Measurements from ENCODE around the gene RRM2.
"Not testable (repeated sequence)": the region's sequence is repeated elsewhere in the genome, so short reads cannot be mapped to it uniquely, and the experiment has no call there.

RRM2 gene

DNA sequence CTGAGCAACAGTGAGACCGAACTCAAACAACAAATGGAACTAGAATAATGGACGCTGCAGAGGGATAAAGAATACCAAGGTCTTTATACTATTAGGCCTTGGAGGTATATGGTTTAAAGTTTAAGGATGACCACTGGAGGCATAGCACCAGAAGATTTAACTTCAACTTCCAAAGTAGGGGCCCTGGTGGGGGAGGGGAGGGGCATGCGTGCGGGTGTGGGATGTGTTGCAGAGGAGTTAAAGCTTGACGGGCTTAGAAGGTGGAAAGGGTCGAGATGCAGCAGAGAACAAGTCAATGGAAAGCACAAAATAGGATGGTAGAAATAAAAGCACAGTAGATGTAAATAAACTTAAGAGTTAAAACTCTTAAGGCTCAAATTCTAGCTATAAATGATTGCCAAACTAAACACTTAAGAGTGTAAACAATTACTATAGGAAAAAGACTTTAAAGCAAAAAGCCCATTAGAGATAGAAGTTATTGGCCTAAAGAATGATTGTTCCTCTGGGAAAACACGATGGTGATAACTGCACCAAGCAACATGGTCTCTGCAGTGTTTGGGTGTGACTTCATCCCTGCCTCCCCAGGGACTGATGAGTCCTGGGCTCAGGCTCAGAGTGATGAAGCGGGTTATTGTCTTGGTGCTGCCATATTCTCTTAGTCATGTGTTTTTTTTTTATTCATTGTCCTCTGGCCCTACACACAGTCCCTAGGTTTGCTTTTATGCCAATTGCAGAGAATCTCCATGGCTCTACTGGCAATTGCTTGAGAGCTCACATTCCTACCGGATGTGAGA, 13.0 kb downstream of the RRM2 start:
- DNase-seq = no peak

DNA sequence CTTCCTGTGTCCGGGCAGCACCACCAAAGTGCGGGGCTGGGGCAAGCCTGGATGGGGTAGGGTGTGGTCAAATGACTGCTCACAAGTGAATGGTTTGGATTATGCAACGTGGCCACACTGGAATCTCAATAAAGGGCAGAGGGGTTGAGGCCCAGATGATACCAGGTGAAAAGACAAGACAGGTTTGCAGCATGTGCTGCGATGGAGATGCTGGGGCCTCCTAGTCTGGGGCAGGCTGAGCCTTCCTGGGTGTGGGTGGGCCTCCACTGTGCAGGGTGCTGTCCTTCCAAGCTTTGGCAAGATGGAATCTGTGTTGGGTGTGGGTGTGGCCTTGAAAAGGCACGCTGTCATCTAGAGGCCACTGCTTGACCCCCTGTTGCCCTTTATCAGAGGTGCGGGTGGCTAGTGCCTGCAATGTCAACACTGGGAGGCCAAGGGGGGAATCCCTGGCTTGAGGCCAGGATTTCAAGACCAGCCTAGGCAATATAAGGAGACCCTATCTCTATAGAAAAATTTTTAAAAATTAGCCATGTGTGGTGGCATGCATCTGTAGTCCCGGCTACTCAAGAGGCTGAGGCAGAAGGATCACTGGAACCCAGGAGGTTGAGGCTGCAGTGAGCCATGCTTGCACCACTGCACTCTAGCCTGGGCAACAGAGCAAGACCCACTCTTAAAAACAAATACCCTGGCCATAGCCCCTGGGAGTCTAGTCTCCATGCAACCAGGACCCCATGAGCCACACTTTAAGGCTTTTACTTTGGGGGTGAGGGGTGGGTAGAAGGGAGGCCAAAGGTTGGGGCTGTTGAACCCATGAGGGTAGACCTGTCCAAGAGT, 13.8 kb downstream of the RRM2 start:
- DNase-seq = no peak

DNA sequence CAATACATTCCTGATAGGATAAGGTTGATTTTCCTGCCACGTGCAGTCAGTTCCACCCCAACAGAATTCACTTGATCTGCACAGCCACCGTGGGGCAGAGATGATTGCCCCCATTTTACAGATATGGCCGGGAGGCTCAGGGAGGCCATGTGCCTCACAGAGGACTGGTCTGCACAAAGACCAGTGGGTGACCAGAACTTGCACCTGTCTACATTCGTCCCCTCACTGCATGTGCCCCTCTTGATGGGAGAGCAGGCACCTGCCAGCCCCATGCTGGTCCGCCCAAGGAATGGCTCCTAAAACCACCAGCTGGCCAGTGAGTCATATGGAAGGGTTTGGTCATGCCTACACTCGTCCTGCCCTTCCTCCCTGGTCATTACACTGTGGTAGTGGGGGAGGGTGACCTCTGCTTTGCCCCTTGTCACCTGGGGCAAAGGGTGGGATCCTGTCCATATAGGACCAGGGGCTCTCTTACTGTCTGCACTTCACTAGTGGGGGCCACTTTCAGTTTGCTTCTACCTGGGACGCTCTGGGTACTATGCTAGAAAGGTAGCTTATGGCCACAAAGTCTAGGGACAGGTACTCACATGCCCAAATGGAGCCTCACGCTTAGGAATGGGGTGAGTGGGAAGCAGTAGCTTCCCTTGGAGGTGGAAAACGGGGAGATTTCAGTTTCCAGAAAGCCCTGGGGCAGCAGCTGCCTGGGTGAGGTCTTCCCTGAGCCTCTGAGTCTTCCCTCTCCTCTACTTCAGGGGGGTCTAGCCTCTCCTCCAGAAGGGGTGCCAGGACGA, 14.7 kb downstream of the RRM2 start:
- no peak for DNase-seq

DNA sequence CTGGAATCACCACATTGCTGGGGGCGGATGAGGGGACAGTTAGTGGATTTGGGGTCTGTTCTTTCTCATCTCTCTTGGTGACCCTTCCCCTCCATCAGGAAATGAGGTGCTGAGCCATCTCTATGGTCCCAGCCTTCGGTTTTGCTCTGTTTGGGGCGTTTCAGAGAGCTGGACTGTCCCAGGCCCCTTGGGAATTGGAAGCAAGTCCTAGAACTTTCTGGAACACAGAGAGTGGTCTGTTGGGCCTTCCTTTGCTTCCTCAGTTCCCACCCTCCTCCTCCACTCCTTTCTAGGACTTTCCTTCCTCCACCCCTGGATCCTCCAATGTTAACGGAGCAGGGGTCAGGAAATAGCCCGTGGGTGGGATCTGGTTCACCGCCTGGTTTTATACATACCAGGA, 17.0 kb downstream of the RRM2 start:
- DNase-seq = no peak

DNA sequence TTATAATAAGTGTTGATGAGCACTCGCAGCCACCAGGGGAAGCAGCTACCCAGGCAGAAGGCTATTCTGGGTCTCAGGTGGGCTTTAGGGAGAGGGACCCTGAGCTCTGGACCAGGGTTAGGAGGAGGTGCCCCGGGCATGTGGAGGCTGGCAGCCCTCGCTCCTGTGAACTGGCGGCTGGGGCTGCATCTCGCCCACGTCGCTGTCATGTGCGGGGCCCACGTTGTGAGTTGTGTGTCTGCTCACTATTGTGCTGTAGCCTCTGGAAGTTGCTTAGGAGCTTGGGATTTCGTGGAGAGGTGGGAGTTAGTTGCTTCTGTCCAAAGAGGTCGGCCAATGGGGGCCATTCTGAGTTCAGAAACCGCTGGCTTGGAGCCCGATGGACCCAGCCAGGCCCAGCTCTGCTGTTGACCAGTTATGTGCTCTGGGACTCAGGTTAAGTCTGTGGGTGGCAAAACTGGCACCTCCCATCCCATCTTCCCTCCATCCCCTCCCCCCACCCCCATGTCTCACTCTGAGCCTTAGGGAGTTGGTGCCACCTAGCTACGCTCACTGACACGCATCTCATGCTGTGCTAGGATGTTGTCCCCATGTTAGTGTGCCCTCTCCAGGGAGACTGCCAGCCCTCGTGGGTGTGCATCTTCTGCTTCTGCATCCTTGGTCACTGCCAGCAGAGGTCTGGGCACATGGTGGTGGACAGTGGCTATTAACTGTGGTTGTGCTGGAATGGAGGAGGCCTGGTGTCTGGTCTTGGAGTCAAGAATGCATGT, 18.5 kb downstream of the RRM2 start:
- no peak for DNase-seq

DNA sequence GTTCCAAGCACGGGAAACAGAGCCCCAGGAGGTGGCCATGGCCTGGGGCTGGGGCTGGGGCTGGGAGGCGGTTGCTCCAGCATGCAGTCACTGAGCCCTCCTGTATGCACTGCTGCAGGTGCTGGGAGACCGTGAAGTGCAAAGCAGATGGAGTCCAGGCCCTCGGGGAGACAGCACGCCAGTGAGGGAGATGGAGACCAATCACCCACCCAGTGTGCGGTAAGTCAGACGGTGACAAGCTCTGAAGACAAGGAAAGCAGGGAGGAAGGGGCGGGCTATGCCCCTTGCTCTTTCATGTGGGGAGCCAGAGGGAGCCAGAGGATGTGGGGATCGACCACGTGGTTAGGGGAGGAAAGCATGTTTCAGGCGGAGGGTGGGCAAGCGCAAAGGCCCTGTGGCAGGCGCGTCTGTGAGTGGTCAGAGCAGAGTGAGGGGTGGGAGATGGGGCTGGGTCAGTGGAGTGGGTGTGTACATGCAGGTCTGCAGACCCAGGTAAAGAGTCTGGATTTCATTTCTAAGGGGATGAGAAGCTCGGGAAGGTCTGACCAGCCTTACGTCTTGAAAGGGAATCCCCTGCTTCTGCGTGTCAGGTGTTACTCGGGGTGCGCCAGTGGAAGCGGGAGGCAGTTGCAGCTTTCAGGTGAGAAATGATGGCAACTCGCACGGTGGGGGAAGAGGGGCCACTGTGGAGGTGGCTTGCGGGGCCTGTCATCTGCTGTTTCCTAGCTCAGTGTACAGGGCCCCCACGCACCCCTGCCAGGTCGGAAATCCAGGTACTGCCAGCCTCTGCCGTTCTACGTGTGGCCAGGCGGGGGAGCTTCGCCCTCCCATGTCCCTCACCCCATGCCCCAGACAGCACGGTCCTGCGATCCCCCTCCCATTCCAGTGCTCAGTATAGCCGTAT, 19.4 kb downstream of the RRM2 start:
- peak; percentile 51 for DNase-seq

DNA sequence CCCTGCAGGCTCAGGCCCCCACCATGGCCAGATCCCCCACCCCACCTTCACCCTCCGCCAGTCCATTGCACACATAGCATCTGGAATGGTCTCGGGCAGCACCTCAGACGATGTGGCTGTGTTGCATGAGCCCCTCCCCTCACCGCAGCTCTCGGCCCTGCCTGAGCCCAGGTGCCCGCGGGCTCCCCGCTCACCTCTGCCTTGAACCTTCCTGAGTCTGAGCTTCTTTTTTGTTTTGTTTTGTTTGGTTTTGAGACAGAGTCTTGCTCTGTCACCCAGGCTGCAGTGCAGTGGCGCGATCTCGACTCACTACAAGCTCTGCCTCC, 20.1 kb downstream of the RRM2 start:
- DNase-seq = no peak

DNA sequence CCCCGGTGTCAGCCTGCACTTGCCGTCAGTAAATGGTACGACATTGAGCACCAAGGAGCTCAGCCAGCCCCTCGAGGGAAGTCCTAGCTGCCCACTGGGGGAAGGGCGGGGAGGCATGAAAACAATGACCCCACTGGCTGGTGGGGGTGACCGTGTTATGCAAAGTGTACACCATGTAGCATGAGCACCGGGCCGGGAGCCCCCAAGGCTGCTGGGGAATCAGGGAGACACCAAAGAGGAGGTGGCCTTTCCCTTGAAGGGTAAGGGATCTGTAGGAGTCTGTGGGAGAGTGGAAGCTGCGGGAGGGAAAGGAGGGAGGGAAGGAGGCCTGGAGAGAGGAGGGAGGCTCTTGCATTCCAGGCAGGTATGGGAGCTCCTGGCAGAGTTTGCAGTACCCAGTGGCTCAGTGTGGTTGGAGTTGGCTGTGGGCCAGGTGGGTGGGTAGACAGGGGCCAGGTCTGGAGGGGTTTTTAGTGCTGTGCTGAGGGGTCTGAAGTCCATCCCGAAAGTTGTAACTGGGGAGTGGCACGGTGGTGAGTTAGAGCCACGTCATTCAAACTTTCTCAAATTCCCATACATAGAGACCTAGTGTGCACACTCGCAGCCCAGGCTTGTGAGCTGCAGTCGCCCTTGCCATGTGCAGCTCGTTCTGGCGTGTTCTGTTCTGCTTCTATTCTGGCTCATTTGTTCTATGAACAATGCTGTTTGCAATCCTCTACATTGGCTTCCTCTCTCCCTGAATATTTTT, 22.4 kb downstream of the RRM2 start:
- DNase-seq = no peak

DNA sequence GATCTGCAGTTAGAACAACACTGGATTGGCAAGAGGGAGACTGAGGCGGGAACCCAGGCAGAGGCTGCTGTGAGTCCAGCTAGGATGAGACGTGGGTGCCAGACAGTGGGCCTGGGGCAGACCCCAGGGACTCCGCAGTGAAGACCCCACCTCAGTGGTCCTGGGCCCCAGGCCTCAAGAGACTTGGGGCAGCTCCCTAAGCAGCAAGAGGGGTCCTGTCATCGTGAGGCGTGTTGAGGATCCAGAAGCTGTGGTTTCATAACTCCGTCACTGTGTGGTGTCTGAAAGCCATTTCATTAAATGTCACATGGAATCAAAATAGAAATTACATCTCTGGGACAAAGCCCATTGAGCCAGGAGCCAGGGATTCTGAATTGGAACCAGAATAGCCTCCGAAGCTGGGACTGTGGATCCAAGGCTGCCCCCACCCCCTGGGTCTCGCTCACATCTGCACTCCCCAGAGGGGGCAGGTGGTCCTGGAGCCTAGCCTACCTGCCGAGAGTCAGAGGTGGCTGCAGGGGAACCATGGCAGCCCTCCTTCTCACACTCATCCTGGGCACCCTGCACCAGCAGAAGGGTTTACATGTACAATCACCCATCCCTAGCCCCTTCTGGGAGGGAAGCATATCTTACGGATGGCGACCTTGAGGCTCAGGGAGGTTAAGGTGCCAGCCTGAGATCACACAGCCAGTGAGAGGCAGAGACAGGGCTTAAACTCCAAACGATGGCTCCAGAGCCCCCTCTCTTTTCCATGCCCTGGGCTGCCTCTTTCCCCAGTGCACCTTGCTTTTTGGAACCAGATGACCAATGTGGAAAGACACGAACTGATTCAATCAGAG, 23.2 kb downstream of the RRM2 start:
- no peak for DNase-seq

DNA sequence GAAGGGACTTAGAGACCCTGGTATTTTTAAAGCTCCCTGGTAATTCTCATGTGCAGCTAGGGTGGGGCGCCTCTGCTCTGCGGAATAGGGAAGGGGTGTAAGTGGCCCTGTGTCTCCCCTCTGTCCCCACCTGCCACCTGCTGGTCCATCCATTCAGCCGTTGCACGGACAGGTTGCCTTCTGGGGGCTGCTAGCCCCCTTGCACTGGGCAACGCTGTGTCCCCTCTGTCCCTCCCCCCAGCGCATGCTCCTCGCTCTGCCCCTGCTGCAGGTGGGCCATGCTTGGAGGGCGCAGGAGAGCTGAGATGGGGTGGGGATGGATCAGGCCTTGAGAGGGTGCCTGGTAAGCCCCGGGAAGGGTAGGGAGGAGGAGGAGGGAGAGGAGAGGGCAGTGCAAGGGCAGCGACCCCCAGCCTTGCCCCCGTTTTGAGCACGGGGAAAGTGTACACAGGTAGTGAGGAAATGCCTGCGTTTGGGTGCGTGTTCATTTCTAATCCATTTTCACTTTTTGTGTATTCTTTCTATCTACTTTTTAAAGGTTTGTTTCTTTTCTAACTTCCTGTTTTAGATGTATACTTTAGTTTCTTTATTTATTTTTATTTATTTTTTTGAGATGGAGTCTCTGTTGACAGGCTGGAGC, 23.9 kb downstream of the RRM2 start:
- DNase-seq = no peak

DNA sequence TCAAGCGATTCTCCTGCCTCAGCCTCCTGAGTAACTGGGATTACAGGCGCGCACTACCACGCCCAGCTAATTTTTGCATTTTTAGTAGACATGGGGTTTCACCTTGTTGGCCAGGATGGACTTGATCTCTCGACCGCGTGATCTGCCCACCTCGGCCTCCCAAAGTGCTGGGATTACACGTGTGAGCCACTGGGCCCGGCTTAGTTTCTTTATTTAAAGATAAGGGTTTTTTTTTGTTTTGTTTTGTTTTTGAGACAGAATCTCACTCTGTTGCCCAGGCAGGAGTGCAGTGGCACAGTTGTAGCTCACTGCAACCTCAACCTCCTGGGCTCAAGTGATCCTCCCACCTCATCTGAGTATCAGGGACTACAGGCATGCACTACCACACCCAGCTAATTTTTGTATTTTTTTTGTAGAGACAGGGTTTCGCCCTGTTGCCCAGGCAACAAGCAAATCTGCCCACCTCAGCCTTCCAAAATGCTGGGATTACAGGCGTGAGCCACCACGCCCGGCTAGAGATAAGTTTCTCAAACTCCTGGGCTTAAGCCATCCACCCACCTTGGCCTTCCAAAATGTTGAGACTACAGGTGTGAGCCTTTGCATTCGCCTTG, 24.6 kb downstream of the RRM2 start:
- DNase-seq = not testable (repeated sequence)

DNA sequence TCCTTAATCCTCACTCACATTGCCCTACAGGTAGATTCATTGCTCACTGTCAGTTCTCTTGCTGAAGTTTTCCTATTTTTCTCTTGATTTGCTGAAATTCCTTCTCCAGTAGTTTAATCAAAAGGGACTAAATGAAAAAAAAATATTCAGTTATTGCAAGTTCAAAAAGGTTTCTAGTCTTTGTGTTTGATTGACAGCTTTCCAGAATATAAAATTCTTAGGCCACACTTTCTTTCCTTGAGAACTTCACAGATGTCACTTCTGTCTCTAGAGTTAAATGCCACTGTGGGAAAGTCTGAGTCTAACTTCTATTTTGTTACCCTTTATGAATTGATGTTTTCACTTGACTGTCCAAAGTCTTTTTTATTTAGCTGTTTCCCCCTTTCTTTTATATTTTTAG, 25.7 kb downstream of the RRM2 start:
- no peak for DNase-seq

DNA sequence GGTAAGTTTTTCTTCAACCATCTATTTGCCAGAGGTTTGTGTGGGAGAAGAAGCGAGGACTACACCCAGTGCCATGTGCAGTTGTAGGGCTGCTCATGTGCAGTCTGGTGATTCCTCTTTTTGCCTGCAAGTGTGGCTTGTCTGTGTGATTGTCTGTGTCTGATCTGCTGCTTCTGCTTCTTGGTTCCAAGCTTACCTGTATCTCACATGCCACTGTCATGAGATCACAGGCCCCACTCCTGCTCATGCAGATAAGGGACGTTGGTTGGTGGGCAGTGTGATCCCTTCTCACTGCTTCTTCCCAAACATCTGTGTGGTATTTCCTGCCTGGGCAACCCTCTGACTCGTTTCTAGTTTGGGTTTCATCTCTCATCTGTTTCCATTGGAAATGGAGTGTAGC, 27.1 kb downstream of the RRM2 start:
- no peak for DNase-seq

DNA sequence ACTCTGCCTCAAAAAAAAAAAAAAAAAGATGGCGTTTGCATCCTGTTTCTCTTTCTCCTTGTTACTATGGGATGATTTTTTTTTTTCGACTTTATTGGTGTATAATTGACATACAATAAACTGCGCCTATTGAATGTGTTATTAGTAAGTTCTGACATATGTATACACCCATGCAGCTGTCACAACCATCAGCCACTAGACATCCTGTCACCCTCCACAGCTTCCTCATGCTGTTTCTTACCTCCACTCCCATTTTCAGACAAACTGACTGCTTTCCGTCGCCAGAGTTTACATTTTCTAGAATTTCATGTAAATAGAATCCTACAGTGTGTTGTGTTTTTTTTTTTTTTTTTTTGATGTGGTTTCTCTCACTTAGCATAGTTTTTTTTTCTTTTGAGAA, 27.9 kb downstream of the RRM2 start:
- no peak for DNase-seq

DNA sequence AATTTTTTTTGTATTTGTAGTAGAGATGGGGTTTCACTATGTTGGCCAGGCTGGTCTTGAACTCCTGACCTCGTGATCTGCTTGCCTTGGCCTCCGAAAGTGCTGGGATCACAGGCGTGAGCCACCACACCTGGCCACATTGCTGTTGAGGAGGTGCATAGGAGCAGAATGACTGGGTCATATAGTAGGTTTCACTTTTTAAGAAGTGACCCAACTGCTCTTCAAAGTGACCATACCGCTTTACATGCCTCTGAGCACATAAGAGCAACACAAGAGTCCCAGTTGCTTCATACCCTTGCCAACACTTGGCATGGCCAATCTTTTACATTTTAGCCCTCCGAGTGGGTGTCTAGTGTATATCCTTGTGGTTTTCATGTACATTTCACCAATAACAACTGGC, 28.9 kb downstream of the RRM2 start:
- DNase-seq = no peak

DNA sequence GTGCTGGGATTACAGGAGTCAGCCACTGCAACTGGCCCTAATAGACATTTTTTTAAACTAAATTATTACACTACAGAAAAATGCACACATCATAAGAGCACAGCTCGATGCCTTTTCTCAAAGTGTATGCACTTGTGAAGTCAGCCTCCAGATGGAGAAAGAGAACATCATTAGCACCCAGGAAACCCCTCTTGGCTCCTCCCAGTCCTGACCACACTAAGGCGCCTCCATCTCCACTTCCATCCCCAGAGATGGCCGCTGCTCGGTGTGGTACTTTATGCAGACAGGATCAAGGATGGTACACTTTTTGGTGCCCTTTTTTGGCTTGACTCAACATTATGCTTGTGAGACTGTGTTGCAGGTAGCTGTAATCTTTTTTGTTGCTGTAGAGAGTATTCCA, 34.8 kb downstream of the RRM2 start:
- DNase-seq = no peak

DNA sequence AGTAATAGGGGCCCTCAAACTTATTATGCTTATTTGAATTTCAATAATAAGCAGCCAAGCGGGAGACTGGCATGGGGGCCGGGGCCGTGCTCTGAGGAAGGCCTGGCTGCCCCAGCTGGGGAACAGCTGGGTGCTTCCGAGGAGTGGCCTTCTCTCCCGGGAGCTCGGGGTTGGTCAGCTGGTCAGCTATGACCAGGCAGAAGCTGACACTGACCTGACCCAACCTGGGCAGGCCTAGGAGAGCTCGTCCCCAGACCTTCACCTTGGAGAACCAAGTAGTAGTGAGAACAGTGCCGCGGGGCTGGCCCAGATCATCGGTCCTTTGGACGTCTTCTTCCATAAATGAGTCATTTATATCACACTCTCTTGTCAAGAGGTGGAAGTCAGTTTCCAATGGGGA, 36.1 kb downstream of the RRM2 start:
- no peak for DNase-seq

DNA sequence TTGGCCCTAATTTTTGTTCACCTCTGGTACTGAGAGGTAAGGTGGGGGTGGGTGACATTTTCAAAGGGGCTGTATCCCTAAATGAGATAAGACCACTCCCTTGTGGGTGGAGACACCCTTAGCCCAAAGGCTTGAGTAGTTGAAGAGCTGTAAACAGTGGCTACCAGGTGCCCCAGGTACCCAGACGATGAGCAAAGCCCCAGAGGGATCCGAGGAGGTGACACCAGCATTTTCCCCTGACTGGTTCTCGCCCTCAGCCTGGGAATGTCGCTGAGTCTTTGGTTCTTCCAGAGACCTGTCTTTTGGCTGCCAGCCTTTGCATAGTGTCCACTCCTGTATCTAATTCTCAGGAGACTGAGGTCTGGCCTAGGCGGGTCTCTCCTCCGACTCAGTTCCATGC, 36.5 kb downstream of the RRM2 start:
- no peak for DNase-seq

DNA sequence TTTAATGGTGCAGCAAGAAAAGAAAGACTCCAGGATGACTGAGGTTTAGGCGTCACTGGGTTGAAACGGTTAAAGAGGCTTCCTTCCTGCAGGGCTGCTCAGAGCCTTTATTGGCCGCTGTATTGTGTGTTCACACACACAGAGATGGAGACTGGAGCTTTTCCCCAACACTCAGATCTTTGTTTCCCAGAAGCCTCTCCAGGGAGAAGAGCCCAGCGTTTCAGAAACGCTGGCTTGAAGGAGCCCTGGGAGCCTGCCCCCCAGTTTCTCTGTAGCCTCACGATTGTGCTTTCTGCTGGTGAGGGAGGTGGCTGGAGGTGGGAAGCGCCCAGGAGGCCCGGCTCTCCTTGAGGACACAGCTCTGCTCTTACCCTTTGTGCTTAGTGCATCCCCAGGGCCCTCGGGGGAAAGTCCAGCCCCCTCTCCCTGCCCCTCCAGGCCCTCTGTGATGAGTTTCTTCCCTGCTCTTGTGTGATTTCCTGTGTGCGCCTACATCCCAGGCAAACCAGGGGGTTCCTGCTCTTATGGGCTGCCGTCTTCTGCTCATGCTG, 37.1 kb downstream of the RRM2 start:
- DNase-seq = no peak
